ENCODE measurements around the gene PLXNA1.

PLXNA1 gene

GRCh38 chr3:126982471-126983175 is at the start of gene PLXNA1 (continued):
- TF ChIP-seq KLF7 (tag by site-specific recombination; IDR thresholded peaks at IDR 0.05; ENCODE audit: borderline replicate concordance) (peak; percentile 61; the same call in 1 of the 2 replicates), ZBTB7A (tag by site-specific recombination; IDR thresholded peaks at IDR 0.05; ENCODE audit: low read depth) (peak; percentile 89), ZNF211 (tag by site-specific recombination; IDR thresholded peaks at IDR 0.05; ENCODE audit: low read depth) (no peak), ZNF121 (tag by site-specific recombination; IDR thresholded peaks at IDR 0.05) (no peak; the same call in 1 of the 2 replicates), ZNF24 (tag by site-specific recombination; IDR thresholded peaks at IDR 0.05) (peak; percentile 82; the same call in 1 of the 2 replicates), PRDM10 (tag by site-specific recombination; IDR thresholded peaks at IDR 0.05) (peak; percentile 50; the same call in 1 of the 2 replicates), ZNF138 (tag by site-specific recombination; IDR thresholded peaks at IDR 0.05; ENCODE audit: borderline replicate concordance) (no peak), ZNF416 (tag by site-specific recombination; IDR thresholded peaks at IDR 0.05) (no peak), SP2 (tag by site-specific recombination; IDR thresholded peaks at IDR 0.05) (peak; percentile 38), ZEB2 (tag by site-specific recombination; IDR thresholded peaks at IDR 0.05) (peak; percentile 89; the same call in 1 of the 2 replicates), ZBTB20 (tag by site-specific recombination; IDR thresholded peaks at IDR 0.05) (peak; percentile 51; the same call in 1 of the 2 replicates), ZNF626 (tag by site-specific recombination; IDR thresholded peaks at IDR 0.05) (no peak), REPIN1 (tag by site-specific recombination; IDR thresholded peaks at IDR 0.05; ENCODE audit: low read depth) (peak; percentile 35; the same call in 1 of the 2 replicates), ZNF449 (tag by site-specific recombination; IDR thresholded peaks at IDR 0.05) (peak; percentile 24; the same call in 1 of the 2 replicates), GLI2 (tag by site-specific recombination; IDR thresholded peaks at IDR 0.05; ENCODE audit: borderline replicate concordance, low read depth) (no peak), ZNF248 (tag by site-specific recombination; IDR thresholded peaks at IDR 0.05) (no peak), ZNF114 (tag by site-specific recombination; IDR thresholded peaks at IDR 0.05) (no peak), ZNF658 (tag by site-specific recombination; IDR thresholded peaks at IDR 0.05) (no peak), ZNF362 (tag by site-specific recombination; IDR thresholded peaks at IDR 0.05) (no peak), ZNF157 (tag by site-specific recombination; IDR thresholded peaks at IDR 0.05) (no peak), ZSCAN30 (tag by site-specific recombination; IDR thresholded peaks at IDR 0.05) (peak; percentile 94)
- TF ChIP-seq, protein P1, sequence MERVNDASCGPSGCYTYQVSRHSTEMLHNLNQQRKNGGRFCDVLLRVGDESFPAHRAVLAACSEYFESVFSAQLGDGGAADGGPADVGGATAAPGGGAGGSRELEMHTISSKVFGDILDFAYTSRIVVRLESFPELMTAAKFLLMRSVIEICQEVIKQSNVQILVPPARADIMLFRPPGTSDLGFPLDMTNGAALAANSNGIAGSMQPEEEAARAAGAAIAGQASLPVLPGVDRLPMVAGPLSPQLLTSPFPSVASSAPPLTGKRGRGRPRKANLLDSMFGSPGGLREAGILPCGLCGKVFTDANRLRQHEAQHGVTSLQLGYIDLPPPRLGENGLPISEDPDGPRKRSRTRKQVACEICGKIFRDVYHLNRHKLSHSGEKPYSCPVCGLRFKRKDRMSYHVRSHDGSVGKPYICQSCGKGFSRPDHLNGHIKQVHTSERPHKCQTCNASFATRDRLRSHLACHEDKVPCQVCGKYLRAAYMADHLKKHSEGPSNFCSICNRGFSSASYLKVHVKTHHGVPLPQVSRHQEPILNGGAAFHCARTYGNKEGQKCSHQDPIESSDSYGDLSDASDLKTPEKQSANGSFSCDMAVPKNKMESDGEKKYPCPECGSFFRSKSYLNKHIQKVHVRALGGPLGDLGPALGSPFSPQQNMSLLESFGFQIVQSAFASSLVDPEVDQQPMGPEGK (tag by site-specific recombination; IDR thresholded peaks at IDR 0.05) = peak; percentile 87
- TF ChIP-seq, protein P2, sequence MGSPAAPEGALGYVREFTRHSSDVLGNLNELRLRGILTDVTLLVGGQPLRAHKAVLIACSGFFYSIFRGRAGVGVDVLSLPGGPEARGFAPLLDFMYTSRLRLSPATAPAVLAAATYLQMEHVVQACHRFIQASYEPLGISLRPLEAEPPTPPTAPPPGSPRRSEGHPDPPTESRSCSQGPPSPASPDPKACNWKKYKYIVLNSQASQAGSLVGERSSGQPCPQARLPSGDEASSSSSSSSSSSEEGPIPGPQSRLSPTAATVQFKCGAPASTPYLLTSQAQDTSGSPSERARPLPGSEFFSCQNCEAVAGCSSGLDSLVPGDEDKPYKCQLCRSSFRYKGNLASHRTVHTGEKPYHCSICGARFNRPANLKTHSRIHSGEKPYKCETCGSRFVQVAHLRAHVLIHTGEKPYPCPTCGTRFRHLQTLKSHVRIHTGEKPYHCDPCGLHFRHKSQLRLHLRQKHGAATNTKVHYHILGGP (tag by site-specific recombination; IDR thresholded peaks at IDR 0.05) = no peak
- TF ChIP-seq, protein P3, sequence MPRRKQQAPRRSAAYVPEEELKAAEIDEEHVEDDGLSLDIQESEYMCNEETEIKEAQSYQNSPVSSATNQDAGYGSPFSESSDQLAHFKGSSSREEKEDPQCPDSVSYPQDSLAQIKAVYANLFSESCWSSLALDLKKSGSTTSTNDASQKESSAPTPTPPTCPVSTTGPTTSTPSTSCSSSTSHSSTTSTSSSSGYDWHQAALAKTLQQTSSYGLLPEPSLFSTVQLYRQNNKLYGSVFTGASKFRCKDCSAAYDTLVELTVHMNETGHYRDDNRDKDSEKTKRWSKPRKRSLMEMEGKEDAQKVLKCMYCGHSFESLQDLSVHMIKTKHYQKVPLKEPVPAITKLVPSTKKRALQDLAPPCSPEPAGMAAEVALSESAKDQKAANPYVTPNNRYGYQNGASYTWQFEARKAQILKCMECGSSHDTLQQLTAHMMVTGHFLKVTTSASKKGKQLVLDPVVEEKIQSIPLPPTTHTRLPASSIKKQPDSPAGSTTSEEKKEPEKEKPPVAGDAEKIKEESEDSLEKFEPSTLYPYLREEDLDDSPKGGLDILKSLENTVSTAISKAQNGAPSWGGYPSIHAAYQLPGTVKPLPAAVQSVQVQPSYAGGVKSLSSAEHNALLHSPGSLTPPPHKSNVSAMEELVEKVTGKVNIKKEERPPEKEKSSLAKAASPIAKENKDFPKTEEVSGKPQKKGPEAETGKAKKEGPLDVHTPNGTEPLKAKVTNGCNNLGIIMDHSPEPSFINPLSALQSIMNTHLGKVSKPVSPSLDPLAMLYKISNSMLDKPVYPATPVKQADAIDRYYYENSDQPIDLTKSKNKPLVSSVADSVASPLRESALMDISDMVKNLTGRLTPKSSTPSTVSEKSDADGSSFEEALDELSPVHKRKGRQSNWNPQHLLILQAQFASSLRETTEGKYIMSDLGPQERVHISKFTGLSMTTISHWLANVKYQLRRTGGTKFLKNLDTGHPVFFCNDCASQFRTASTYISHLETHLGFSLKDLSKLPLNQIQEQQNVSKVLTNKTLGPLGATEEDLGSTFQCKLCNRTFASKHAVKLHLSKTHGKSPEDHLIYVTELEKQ (tag by site-specific recombination; IDR thresholded peaks at IDR 0.05; ENCODE audit: borderline replicate concordance) = no peak

All from HEK293 (cell line).